Neuronal stem cell (in vitro differentiated cells): ENCODE data around the gene RTL9.
A peak's percentile ranks its signal among the peaks of the same experiment; 100 is the strongest.

Experiments used
- DNase-seq: peaks from one replicate; pipeline ENCODE4 v3.0.0-alpha.2; 2013; ENCODE audit warnings: low spot score
- H2AFZ ChIP-seq: one replicate; pipeline ENCODE4 v1.6.1; 2013; ENCODE audit warnings: mild to moderate bottlenecking, low read length, inconsistent platforms
- H2AK5ac ChIP-seq: 2 replicates; pipeline ENCODE4 v1.6.1; 2013; ENCODE audit warnings: low read depth, mild to moderate bottlenecking, inconsistent platforms, low read length, moderate library complexity, mixed read lengths
- H2BK120ac ChIP-seq: 2 replicates; pipeline ENCODE4 v1.6.1; 2013; ENCODE audit warnings: low read depth, mild to moderate bottlenecking, inconsistent platforms, low read length, moderate library complexity, mixed read lengths
- H2BK12ac ChIP-seq: one replicate; pipeline ENCODE4 v1.6.1; 2013; ENCODE audit warnings: low read length, inconsistent platforms
- H2BK15ac ChIP-seq: 2 replicates; pipeline ENCODE4 v1.6.1; 2013; ENCODE audit warnings: mild to moderate bottlenecking, low read length, inconsistent platforms, mixed read lengths
- H2BK5ac ChIP-seq: one replicate; pipeline ENCODE4 v1.6.1; 2013; ENCODE audit warnings: inconsistent platforms, mild to moderate bottlenecking, low read length, moderate library complexity
- H3K14ac ChIP-seq: one replicate; pipeline ENCODE4 v1.6.1; 2013; ENCODE audit warnings: low read length, inconsistent platforms
- H3K18ac ChIP-seq: 2 replicates; pipeline ENCODE4 v1.6.1; 2013; ENCODE audit warnings: low read length, inconsistent platforms
- H3K23ac ChIP-seq: 2 replicates; pipeline ENCODE4 v1.6.1; 2013; ENCODE audit warnings: low read depth, mild to moderate bottlenecking, mixed read lengths, low read length, inconsistent platforms; ENCODE audit not compliant: poor library complexity
- H3K27ac ChIP-seq: replicated peaks from 3 replicates; pipeline ENCODE4 v1.5.1; 2013; ENCODE audit warnings: low read length, inconsistent platforms
- H3K27me3 ChIP-seq, 3 experiments: 2 replicates each; pipeline ENCODE4 v1.6.1; 2013; ENCODE audit warnings: low read length in 3 of 3, mild to moderate bottlenecking in 2 of 3, inconsistent platforms in 1 of 3, low read depth in 1 of 3, mixed read lengths in 1 of 3, moderate library complexity in 1 of 3; ENCODE audit not compliant: control insufficient read depth in 3 of 3, insufficient read depth in 3 of 3
- H3K36me3 ChIP-seq, 2 donors: replicated peaks in 1 of 2; 2 replicates each; pipeline ENCODE4 v1.6.1; 2013; ENCODE audit warnings: low read length in 2 of 2; ENCODE audit not compliant: control insufficient read depth in 2 of 2, insufficient read depth in 2 of 2
- H3K4ac ChIP-seq: 2 replicates; pipeline ENCODE4 v1.6.1; 2013; ENCODE audit warnings: inconsistent platforms, mild to moderate bottlenecking, low read length, moderate library complexity
- H3K4me1 ChIP-seq, 2 donors: 1 replicate in 1 of 2; 2 replicates in 1 of 2; pipeline ENCODE4 v1.6.1; 2013; ENCODE audit warnings: low read length in 2 of 2, low read depth in 1 of 2; ENCODE audit not compliant: control insufficient read depth in 2 of 2, insufficient read depth in 1 of 2
- H3K4me2 ChIP-seq: one replicate; pipeline ENCODE4 v1.6.1; 2013; ENCODE audit warnings: mild to moderate bottlenecking, low read length, inconsistent platforms; ENCODE audit not compliant: insufficient read depth, poor library complexity, severe bottlenecking
- H3K4me3 ChIP-seq, 2 donors: 2 replicates each; pipeline ENCODE4 v1.5.1; 2013; ENCODE audit warnings: low read length in 2 of 2, mild to moderate bottlenecking in 2 of 2, inconsistent platforms in 1 of 2, moderate library complexity in 1 of 2
- H3K79me1 ChIP-seq: one replicate; pipeline ENCODE4 v1.6.1; 2013; ENCODE audit warnings: low read depth, mild to moderate bottlenecking, inconsistent platforms, low read length, moderate library complexity
- H3K9ac ChIP-seq: one replicate; pipeline ENCODE4 v1.6.1; 2013; ENCODE audit warnings: mild to moderate bottlenecking, low read depth, low read length, inconsistent platforms; ENCODE audit not compliant: poor library complexity
- H3K9me3 ChIP-seq, 2 donors: replicated peaks in 1 of 2; 2 replicates each; pipeline versions ENCODE3 to v1.6.1; 2013; ENCODE audit warnings: low read length in 2 of 2, mild to moderate bottlenecking in 2 of 2, inconsistent platforms in 1 of 2, low read depth in 1 of 2, mixed read lengths in 1 of 2, moderate library complexity in 1 of 2; ENCODE audit not compliant: control insufficient read depth in 2 of 2, insufficient read depth in 1 of 2
- H4K8ac ChIP-seq: one replicate; pipeline ENCODE4 v1.6.1; 2013; ENCODE audit warnings: low read depth, mild to moderate bottlenecking, inconsistent platforms, low read length, moderate library complexity
- H4K91ac ChIP-seq: one replicate; pipeline ENCODE4 v1.6.1; 2013; ENCODE audit warnings: low read length, low read depth, mild to moderate bottlenecking, inconsistent platforms; ENCODE audit not compliant: poor library complexity
- WGBS, 2 donors: extraction: QIAGEN DNeasy Blood & Tissue Kit; methylation state at CpG; one replicate each; pipeline ENCODE4 v1.1.7; 2013; ENCODE audit warnings: missing lambda C conversion rate in 2 of 2, mixed read lengths in 1 of 2; ENCODE audit not compliant: insufficient read length in 2 of 2, insufficient replicate concordance in 1 of 2; ENCODE audit errors: extremely low coverage in 2 of 2; 5-methylcytosine and 5-hydroxymethylcytosine counted together

The RTL9 gene

GRCh38 chrX:110317820-110318663 lies 40.6 kb upstream of the RTL9 start, which contains the start of gene AMMECR1:
Gene AMMECR1 (minus strand): TSS chrX:110318085. CDS start chrX:110318071, 14 bp downstream.
- H2BK5ac ChIP-seq: no peak within 1 kb of the TSS
- no peaks in the 10 kb centered on the region for H3K9me3 ChIP-seq
- H2BK12ac ChIP-seq: no peak within 1 kb of the TSS
- peak within 1 kb of the TSS; percentile 65 for H3K23ac ChIP-seq
- H3K14ac ChIP-seq: peak within 1 kb of the TSS; percentile 89
- H4K8ac ChIP-seq: no peak within 1 kb of the TSS
- no peak within 1 kb of the TSS for H2AK5ac ChIP-seq
- H4K91ac ChIP-seq: no peak within 1 kb of the TSS
- H3K4me1 ChIP-seq: peaks cover 0 to 2% of the 10 kb centered on the region in 2 donors
- H2AFZ ChIP-seq: peak within 1 kb of the TSS; percentile 94
- H3K18ac ChIP-seq: peak within 1 kb of the TSS; percentile 99
- DNase-seq: peak; percentile 72
- peak within 1 kb of the TSS; percentile 71 for H3K4me2 ChIP-seq
- H3K4me3 ChIP-seq: peak within 1 kb of the TSS; percentile 71 to 92
- H3K79me1 ChIP-seq: no peaks in the 10 kb centered on the region
- peak within 1 kb of the TSS; percentile 81 for H3K27ac ChIP-seq
- peak within 1 kb of the TSS; percentile 91 for H3K9ac ChIP-seq
- peaks cover 0 to 2% (median 0%) of the 10 kb centered on the region in 3 experiments for H3K27me3 ChIP-seq
- no peaks in the 10 kb centered on the region for H3K36me3 ChIP-seq
- H2BK120ac ChIP-seq: no peak within 1 kb of the TSS
- no CpG with 5 or more reads among the region's 78 CpGs for WGBS, 2 donors
- H3K4ac ChIP-seq: no peak within 1 kb of the TSS
- H2BK15ac ChIP-seq: no peak within 1 kb of the TSS

- Histone ChIP-seq H3K23ac (no peak overlapping the region), H3K4me1 (peaks cover 0 to 2% of the 10 kb centered on the region in 2 donors), H3K9me3 (no peaks in the 10 kb centered on the region), H2BK12ac (no peak overlapping the region), H3K27ac (no peak overlapping the region), H2AFZ (peak overlapping the region; percentile 94), H3K4ac (no peak overlapping the region), H3K18ac (no peak overlapping the region), H4K91ac (no peak overlapping the region), H4K8ac (no peak overlapping the region), H3K27me3 (peaks cover 0 to 2% (median 0%) of the 10 kb centered on the region in 3 experiments), H3K36me3 (no peaks in the 10 kb centered on the region), H3K9ac (no peak overlapping the region), H3K4me3 (peak overlapping the region; percentile 71 to 80), H3K14ac (no peak overlapping the region), H2BK15ac (no peak overlapping the region), H3K4me2 (peak overlapping the region; percentile 71), H3K79me1 (no peaks in the 10 kb centered on the region), H2BK120ac (no peak overlapping the region), H2AK5ac (no peak overlapping the region), H2BK5ac (no peak overlapping the region)
- WGBS, 2 donors: no CpG with 5 or more reads among the region's 4 CpGs
- DNase-seq: no peak
These were observed 40.0 kb upstream of the RTL9 start for GRCh38 chrX:110318664-110318968.

GRCh38 chrX:110320381-110320987 lies 38.2 kb upstream of the RTL9 start:
- no peaks in the 10 kb centered on the region for H3K9me3 ChIP-seq

GRCh38 chrX:110321081-110321480 lies 37.6 kb upstream of the RTL9 start:
- no peak for DNase-seq
- Histone ChIP-seq H3K14ac (no peak overlapping the region), H3K4me3 (no peak overlapping the region), H2AK5ac (no peak overlapping the region), H2BK120ac (no peak overlapping the region), H3K9ac (no peak overlapping the region), H2AFZ (no peak overlapping the region), H2BK5ac (no peak overlapping the region), H3K4me1 (no peaks in the 10 kb centered on the region), H4K91ac (no peak overlapping the region), H3K18ac (no peak overlapping the region), H3K4me2 (no peak overlapping the region), H2BK15ac (no peak overlapping the region), H3K27me3 (peaks cover 0 to 2% (median 0%) of the 10 kb centered on the region in 3 experiments), H3K36me3 (no peaks in the 10 kb centered on the region), H3K4ac (no peak overlapping the region), H3K27ac (no peak overlapping the region), H3K23ac (no peak overlapping the region), H3K9me3 (no peaks in the 10 kb centered on the region), H4K8ac (no peak overlapping the region), H2BK12ac (no peak overlapping the region), H3K79me1 (no peaks in the 10 kb centered on the region)

More at GRCh38 chrX:110320381-110320987, 38.2 kb upstream of the RTL9 start:
- DNase-seq: no peak
- Histone ChIP-seq H3K4ac (no peak overlapping the region), H3K79me1 (no peaks in the 10 kb centered on the region), H3K27ac (no peak overlapping the region), H3K23ac (no peak overlapping the region), H3K4me2 (no peak overlapping the region), H3K9ac (no peak overlapping the region), H2BK15ac (no peak overlapping the region), H2AK5ac (no peak overlapping the region), H4K8ac (no peak overlapping the region), H2BK120ac (no peak overlapping the region), H2BK12ac (no peak overlapping the region), H2AFZ (no peak overlapping the region), H3K14ac (no peak overlapping the region), H3K18ac (no peak overlapping the region), H3K4me3 (no peak overlapping the region), H3K36me3 (no peaks in the 10 kb centered on the region), H3K27me3 (peaks cover 0 to 2% (median 0%) of the 10 kb centered on the region in 3 experiments), H3K4me1 (no peaks in the 10 kb centered on the region), H2BK5ac (no peak overlapping the region), H4K91ac (no peak overlapping the region)
- WGBS, 2 donors: no CpG with 5 or more reads among the region's 3 CpGs
